T follicular helper cell (primary cell): ENCODE results near the gene DUSP28.
"Not testable (repeated sequence)": the region's sequence is repeated elsewhere in the genome, so short reads cannot be mapped to it uniquely, and the experiment has no call there.

Source experiments
- DNase-seq: peaks from one replicate; pipeline ENCODE4 v3.0.0-alpha.2; 2020; ENCODE audit warnings: low read depth

Gene DUSP28

GRCh38 chr2:240560480-240561324, 545 bp downstream of the DUSP28 start:
- peak; percentile 99 for DNase-seq

DNA sequence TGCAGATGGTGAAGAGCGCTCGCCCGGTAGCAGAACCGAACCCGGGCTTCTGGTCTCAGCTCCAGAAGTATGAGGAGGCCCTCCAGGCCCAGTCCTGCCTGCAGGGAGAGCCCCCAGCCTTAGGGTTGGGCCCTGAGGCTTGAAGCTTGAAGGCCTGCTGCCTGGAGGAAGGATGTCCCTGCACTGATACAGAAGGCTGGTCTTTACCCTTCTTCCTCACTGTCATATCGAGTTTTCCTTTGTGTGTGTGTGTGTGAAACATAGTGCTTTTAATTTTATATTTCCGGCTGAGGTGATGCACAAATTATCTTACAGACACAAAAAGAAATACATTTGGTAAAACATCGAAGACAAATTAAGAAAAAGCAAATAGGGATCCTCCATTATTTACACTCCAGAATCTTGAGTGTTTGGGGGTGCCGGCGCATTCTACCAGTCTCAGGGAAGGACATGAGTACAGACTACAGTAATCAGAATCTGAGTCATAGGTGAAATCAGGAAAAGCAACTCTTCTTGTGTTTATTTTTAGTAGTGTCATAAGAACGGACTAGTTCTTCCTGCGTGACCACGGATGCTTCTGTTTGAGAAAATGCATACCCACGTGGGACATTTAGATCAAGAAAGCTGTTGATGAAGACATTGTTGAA, 1.3 kb downstream of the DUSP28 start:
- no peak for DNase-seq

- not testable (repeated sequence) for DNase-seq
Observed at GRCh38 chr2:240563231-240563630, 3.1 kb downstream of the DUSP28 start.

DNA sequence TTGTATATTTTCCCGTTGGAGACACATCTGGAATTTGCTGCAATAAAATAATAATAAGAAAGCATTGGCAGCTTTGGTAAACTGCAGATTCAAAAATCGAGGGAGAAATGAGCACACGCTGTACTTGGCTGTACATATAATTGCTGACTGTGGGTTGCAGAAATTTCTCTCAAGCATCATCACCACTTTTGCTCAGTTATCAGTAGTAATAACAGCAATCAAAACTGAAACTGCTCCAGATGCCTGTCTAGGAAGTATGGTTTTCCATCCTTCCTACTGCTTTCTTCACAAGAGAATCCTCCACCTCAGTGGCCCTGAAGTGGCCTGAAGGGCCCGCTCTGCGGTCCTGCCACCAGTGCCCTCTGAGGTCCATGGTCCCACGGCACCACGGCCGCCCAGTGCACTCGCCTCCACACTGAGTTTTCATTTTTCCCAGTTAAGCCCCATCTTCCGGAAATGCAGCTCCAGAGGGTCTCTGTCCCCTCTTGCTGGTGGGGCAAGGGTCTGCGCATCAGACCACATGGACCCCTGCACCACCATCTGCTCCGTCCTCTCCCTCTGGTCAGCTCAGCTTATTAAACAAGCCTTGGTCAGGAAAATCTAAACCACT, 3.9 kb downstream of the DUSP28 start:
- DNase-seq = no peak

DNA sequence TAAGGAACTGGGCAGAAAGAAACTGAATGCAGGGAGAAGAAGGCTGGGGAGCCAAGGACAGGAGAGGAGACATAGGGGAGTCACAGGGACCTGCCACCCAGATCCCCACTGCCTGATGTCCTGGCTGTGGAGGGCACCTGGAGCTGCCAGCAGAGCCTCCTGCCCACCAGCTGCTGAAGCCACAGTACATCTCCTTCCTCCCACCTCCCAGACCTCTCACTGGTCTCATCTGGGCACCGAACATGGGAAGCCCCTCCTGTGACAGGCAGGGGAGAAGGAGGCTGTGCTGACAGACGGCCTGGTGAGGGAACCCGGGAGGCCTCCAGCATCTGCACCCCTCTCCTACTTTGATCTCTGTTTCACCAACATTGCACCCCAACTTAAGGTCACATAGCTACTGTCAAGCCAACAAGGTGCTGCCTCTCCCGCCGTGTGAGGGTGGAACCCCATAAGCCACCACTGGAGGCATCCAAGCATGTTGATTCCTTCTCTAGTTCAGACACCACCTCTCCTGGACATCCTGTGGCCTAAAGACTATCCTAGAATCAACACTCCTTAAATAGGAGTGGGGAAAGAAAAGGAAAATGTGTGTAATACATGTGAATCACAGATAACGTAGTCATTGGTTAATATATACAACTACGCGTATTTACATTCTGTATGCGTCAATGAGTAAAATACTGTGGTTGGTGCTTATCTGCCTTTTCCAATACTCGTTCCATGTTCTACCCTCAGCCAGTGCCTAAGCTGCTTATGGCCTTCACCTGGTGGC, 4.6 kb downstream of the DUSP28 start:
- peak; percentile 33 for DNase-seq

GRCh38 chr2:240565333-240566202, 5.4 kb downstream of the DUSP28 start:
- DNase-seq = peak; percentile 82

GRCh38 chr2:240566203-240567136, 6.3 kb downstream of the DUSP28 start:
- peak; percentile 93 for DNase-seq

DNA sequence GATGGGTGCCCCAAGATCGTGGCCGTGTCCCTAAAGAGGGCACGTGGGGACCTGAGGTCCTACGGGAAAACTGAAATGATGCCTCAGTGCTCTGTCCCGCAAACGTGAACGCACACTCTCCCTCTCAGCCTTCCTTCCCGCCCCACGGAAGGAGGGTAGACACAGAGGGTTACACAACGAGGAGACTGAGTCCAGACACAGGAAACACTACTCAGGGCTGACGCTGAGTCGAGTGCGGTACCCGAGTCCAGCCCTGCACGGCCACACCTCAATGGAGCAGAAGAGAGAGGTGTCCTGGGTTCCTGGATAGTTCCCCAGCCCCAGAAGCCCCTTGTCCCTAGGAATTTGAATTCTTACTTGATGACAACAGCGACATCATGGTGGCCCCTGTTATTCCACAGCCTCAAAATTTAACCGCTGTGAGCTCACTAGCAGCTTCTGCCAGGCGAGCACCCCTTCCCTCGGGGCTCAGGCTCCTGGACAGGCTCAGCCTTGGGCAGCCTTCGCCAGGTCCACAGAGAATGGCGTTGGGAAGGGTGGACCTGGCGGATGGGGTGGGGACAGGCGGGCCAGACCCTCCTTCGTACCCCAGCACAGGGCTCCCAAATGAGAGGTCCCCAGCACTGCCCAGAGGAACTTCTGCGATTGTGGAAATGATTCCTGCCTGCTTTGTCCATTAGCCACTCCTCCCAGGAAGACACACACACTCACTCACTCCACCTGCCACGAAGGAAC, 7.1 kb downstream of the DUSP28 start:
- DNase-seq = peak; percentile 37

- DNase-seq = peak; percentile 40
Observed at GRCh38 chr2:240567872-240568677, 7.9 kb downstream of the DUSP28 start, which contains the start of gene RNPEPL1. TSS of gene RNPEPL1 (plus strand) at chr2:240568484. CDS start at chr2:240568587, 103 bp downstream.

- DNase-seq = peak; percentile 51
Observed at GRCh38 chr2:240568678-240569522, 8.7 kb downstream of the DUSP28 start.

GRCh38 chr2:240569523-240569997, 9.4 kb downstream of the DUSP28 start:
- no peak for DNase-seq

DNA sequence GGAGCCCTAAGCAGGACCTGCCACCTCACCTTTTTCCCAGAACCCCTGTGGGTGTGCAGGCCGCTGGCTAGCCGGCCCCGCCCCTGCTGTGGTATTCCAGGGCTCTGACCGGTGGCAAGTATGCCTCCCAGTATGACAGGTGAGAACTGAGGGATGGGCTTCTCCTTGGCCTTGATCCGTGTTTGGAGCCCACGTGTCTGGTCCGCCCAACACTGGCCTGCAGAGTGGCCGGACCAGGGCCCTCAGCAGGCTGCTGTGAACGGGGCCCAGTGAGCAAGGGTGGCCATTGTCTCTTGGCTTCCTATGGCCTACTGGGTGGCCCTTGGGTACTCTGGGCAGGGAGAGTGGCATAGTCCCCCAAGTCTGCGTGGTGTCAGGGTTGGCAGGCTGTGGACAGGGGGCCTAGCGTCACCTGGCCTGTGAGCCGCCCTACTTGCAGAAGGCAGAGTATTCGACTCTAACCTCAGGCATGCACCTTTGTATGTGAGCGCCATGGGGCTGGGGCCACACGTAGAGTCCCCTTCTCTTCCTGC, 9.9 kb downstream of the DUSP28 start:
- no peak for DNase-seq

- DNase-seq = no peak
Observed at GRCh38 chr2:240570531-240571313, 10.6 kb downstream of the DUSP28 start.

- no peak for DNase-seq
Observed at GRCh38 chr2:240571314-240571973, 11.3 kb downstream of the DUSP28 start.
